NT2/D1 (cell line): ENCODE measurements around the gene MED23.

ENCODE experiments used
- SUZ12 ChIP-seq: IDR thresholded peaks from 2 replicates; pipeline ENCODE4 v1.6.1; 2011; ENCODE audit not compliant: insufficient read length, insufficient read depth; ENCODE audit errors: extremely low read depth
- YY1 ChIP-seq: IDR thresholded peaks from 2 replicates; pipeline ENCODE4 v1.6.1; 2011; ENCODE audit not compliant: insufficient read length, insufficient read depth
- ZNF274 ChIP-seq: IDR thresholded peaks from 2 replicates; pipeline ENCODE4 v1.6.1; 2011; ENCODE audit warnings: mild to moderate bottlenecking, low read depth, low read length

DNA sequence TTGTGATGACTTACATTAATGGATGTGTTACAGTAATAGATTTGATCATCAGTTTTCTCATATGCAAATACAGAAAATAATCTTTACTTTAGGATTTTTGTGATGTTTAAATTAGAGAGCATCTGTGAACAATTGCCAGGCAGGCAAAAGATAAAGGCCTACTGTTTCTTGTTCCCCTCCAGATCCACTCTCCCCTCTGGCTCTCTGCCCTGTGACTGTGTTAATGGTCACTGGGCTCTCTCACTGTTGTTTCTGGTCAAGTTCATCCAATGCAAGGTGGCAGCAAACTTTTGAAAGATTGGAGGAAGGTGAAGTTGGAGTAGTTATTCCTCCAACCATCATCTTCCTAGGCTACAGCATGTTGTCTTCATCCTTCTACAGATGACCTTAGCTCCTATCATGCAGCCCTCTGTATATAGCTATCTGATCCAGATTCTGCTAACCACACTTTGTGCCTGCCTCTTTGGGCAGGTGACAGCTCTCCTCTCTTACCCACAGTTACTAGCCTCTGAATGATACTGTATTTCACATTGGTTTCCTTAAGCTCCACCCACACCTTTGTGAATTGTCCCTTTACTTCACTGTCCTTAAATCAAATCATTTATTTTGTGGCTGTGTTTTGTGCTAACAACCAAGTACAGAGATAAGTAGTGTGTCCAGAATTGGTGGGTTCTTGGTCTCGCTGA, 103.9 kb downstream of the MED23 start:
- TF ChIP-seq SUZ12 (no peak), ZNF274 (no peak), YY1 (no peak)
